Subcutaneous adipose tissue (tissue), 4 donors: Measurements from ENCODE around the gene USP13. TPM values are rescaled to one million over a fixed set of nuclear protein-coding genes. Genes with fewer than 3 reads are reported as not detected.

Experiments used
- CTCF ChIP-seq: fragments of 450-650 bp; IDR thresholded peaks from one replicate; pipeline ENCODE4 v1.5.1; 2016; ENCODE audit warnings: low read depth, mild to moderate bottlenecking, control low read depth, antibody characterized with exemption, moderate library complexity
- total RNA-seq, 4 donors: library from RNA; depleted of rRNA; stranded (reverse); fragments of >200 nt; gene quantifications; one replicate each; pipeline ENCODE4 v1.1.0, GENCODE V29; 2016

Gene USP13
- total RNA-seq, 4 donors from 2014 or later, result 9.9 to 59.0 (median 15.5) TPM

GRCh38 chr3:179610066-179610465 lies 42.8 kb upstream of the USP13 start:
- TF ChIP-seq CTCF, result no peak

GRCh38 chr3:179613807-179614206 lies 39.0 kb upstream of the USP13 start:
- no peak for TF ChIP-seq CTCF

- no peak for TF ChIP-seq CTCF
Observed at GRCh38 chr3:179615458-179616173, 37.2 kb upstream of the USP13 start.

GRCh38 chr3:179622023-179622422 lies 30.8 kb upstream of the USP13 start:
- no peak for TF ChIP-seq CTCF

- no peak for TF ChIP-seq CTCF
Observed at GRCh38 chr3:179624451-179624850, 28.4 kb upstream of the USP13 start.

GRCh38 chr3:179630753-179631451 lies 21.9 kb upstream of the USP13 start:
- TF ChIP-seq CTCF, result no peak

GRCh38 chr3:179640469-179640868 lies 12.4 kb upstream of the USP13 start:
- TF ChIP-seq CTCF, result no peak
